IPS-NIHi11 (cell line): ENCODE results near the gene SHROOM2.
"Not testable (repeated sequence)": the region's sequence is repeated elsewhere in the genome, so short reads cannot be mapped to it uniquely, and the experiment has no call there.

Experiments
- DNase-seq: peaks from one replicate; pipeline ENCODE4 v3.0.0; 2012; ENCODE audit warnings: mixed read lengths, low spot score

SHROOM2 gene

DNA sequence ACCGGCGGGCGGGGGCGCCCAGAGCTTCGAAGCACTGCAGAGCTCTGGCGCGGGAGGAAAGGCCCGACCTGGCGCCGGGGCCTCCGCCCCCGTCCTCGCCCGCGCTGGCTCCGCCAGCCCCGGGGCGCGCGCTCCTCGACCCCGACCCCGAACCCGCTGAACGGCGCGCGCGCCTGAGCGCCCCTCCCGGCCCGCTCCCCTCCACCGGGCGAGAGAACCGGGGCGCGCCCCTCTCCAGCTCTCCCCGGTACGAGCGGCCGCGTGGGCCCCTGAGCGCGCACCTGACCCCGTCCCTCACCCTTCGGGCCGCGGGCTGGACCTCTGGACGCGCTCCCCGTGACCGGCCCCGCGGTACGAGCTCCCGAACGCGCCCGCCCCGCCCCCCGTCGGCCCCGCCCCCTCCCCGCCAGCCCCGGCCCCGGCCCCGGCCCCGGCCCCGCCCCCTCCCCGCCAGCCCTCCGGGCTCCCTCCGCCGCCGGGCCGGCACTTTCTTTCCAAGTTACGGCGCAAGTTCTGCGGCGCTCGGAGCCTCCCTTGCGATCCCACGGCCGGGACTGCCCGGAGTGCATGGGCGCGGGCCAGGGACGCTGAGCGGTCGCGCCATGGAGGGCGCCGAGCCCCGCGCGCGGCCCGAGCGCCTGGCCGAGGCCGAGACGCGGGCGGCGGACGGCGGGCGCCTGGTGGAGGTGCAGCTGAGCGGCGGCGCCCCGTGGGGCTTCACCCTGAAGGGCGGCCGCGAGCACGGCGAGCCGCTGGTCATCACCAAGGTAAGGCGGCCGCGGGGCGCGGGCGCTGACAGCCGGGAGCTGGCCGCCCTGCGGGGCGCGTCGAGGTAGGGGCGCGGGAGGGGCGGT, at the start of gene SHROOM2:
Gene SHROOM2, plus strand, starts transcription at position 486 of the 854 bp plus-strand sequence. Its CDS starts 117 bp downstream, at position 603.
- DNase-seq: peak; percentile 63

DNA sequence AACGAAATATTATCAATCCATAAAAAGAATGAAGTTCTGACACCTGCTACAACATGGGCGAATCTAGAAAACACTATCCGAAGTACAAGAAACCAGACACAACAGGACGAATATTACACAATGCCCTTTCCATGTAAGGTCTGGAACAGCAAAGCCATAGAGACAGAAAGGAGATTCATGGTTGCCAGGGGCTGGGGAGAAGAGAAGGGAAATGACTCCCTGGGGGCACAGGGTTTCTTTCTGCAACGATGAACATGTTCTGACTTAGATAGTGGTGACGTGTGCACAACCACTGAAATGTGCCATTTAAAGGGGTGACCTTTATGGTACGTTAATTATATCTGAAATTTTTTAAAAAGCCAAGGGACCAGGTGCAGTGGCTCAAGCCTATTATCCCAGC, 48.9 kb upstream of the SHROOM2 start:
- DNase-seq: no peak

DNA sequence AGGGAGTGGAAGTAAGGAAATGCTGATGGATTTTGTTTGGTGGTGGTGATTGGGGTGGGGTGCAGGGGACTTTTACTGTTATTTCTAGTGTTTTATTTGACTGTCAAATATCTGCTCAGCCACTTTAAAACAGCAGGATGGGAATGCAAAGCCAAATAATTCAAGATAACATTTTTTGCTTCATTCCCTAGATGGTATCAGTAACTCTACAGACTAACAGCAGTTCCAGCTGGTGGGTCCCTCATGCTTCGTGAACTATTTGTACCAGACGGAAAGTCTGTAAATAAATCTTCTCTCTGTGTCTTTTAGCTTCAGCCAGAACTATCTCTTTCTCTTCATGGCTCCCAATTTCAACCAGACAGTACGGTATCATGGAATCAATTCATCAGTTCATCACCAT, 48.1 kb upstream of the SHROOM2 start:
- DNase-seq: no peak

DNA sequence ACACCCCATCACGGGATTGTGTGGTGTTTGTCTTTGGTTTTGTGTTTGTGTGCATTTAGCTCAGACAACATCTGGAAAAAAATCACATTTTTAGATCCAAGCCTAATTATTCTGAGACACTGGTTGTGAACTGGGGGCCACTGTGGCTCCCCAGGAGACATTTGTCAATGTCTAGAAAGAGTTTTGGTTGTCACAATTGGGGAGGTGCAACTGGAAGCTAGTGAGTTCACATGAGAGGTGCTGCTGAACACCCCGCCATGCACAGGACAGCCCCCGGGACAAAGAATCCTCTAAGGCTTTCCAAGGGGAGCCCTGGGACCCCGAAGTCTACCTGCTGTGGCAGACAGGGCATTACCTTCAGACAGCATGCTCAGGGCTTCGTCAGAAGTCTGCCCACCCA, 47.1 kb upstream of the SHROOM2 start:
- DNase-seq: no peak

DNA sequence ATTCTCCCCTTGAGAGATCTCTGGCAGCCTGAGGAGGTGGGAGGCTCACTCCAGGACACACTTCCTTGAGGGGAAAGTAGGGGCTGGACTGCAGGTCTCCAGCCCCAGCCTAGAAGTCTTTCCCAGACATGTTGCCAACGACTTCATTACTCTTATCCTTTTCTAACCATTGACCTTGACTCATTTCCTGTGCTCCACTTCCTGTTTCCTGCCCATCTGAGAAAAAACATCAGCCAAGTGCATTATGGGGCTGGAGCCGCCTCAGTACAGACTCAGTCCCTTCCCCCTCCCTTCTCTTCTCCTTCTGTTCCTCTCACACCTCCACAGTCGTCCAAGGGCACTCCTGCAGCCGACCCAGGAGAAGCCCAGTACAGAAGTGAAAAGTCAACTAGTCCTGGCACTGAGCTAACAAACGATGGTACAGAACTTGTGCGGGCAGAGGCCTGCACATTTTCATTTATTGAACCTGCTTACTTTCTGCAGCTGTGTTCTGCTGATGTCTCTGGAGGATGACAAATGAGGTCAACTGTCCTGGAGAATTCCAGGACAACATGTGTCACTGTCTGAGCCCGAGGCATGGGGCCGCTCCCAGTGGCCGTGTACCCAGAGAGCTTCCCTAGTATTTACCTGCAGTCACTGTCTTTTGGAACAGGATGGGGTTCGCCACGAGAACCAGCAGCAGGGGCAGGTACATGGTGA, 40.7 kb upstream of the SHROOM2 start:
- DNase-seq: no peak

GRCh38 chrX:9746148-9746888, 39.9 kb upstream of the SHROOM2 start:
- no peak for DNase-seq

- DNase-seq: no peak
Observed at GRCh38 chrX:9747644-9748043, 38.6 kb upstream of the SHROOM2 start.

- no peak for DNase-seq
Observed at GRCh38 chrX:9749146-9749692, 37.0 kb upstream of the SHROOM2 start.

- DNase-seq: no peak
Observed at GRCh38 chrX:9757366-9757765, 28.9 kb upstream of the SHROOM2 start.

DNA sequence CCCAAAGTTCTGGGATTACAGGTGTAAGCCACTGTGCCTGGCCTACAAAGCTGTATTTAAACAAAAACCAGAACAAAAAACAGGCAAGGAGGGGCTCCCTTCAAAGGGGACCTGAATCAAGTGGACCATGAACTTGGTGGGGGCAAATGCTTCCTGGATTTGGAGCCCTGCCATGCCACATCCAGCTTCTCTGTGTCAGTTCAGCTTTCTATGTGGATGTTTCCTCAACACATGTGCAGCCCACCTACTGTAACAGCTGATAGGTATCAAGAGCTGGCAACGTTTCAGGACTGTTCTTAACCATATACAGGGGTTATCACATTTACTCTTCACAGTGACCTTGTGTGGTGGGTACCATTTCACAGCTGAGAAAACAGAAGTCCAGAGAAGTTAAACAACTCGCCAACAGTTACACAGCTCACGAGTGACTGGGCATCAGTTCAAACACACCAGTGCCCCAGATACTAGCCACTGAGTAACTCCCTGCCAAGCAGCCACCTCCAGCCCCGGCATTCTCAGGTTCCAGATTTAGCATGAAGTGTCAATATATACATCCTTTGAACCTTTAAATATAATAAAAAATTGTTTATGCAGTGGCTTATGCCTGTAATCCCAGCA, 28.1 kb upstream of the SHROOM2 start:
- no peak for DNase-seq

DNA sequence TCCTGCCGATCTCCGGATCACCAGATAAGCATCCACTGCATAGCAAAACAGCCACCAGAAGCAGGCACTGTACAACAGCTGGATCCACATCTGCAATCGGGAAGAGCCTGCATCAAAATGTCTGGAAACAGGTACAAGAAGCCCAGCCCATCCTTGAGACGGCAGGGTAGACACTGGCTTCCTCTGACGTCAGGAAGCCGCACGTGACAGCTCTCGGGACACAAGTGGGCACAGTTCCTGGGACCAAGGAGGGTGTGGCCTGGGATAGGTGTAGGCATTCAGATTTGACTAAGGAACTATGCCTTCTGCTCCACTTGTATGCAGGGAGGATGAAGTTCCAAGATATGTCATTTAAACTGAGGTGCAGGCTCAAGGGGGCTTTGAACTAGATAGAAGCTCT, 26.9 kb upstream of the SHROOM2 start:
- DNase-seq: no peak

GRCh38 chrX:9765072-9765736, 21.0 kb upstream of the SHROOM2 start:
- DNase-seq: peak; percentile 59

DNA sequence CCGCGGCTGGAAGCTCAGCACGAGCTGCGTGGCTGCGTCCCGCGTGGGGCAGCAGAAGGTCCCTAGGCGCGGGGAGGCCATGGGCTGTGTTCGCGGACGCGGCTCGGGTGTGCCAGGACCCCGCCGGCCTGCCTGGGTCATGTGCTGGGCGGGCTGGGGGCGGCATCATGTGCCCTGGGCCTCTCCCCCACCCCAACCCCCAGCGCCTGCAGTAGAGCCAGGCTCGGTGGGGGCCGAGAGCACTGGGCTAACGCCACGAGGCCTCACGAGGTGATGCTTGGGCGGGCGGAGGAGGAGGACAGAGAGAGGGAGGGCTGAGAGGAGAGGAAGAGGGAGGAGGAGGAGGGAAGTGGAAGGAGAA, 20.5 kb upstream of the SHROOM2 start, which contains the start of gene GPR143:
Gene GPR143, minus strand, starts transcription at position 111 of the 361 bp plus-strand sequence. Its CDS starts 30 bp downstream, at position 81.
- peak; percentile 63 for DNase-seq

GRCh38 chrX:9767375-9767774, 18.9 kb upstream of the SHROOM2 start:
- no peak for DNase-seq

- not testable (repeated sequence) for DNase-seq
Observed at GRCh38 chrX:9768321-9768839, 17.8 kb upstream of the SHROOM2 start.

GRCh38 chrX:9770319-9770718, 15.9 kb upstream of the SHROOM2 start:
- no peak for DNase-seq

- DNase-seq: no peak
Observed at GRCh38 chrX:9772943-9773342, 13.3 kb upstream of the SHROOM2 start.

- DNase-seq: no peak
Observed at GRCh38 chrX:9775930-9776329, 10.3 kb upstream of the SHROOM2 start.

- no peak for DNase-seq
Observed at GRCh38 chrX:9781941-9782340, 4.3 kb upstream of the SHROOM2 start.

- DNase-seq: no peak
Observed at GRCh38 chrX:9784332-9784731, 1.9 kb upstream of the SHROOM2 start.
